Omental fat pad (tissue), 4 donors: ENCODE data around the gene PKMYT1. TPM values are rescaled to one million over a fixed set of nuclear protein-coding genes. Genes with fewer than 3 reads are reported as not detected.

Source experiments
- ATAC-seq: fragments of 150-250 bp; one replicate; pipeline ENCODE4 v1.9.1; 2016; ENCODE audit warnings: mild to moderate bottlenecking, moderate library complexity; ENCODE audit not compliant: low FRiP score
- DNase-seq: peaks from one replicate; pipeline ENCODE4 v3.0.0-alpha.2; 2019; ENCODE audit warnings: low spot score
- total RNA-seq, 4 donors: library from RNA; depleted of rRNA; stranded (reverse); fragments of >200 nt; gene quantifications; one replicate each; pipeline ENCODE4 v1.1.0, GENCODE V29; 2016
- TF ChIP-seq, protein P1 (sequence below), 3 donors: fragments of 450-650 bp; IDR thresholded peaks; one replicate each; pipeline ENCODE4 v1.5.1; 2016 to 2017; ENCODE audit warnings: antibody characterized with exemption in 3 of 3, mild to moderate bottlenecking in 3 of 3, moderate library complexity in 2 of 3

Gene PKMYT1
- total RNA-seq, 4 donors from 2014 or later = 0.25 to 1.7 (median 0.79) TPM; not detected in 1

GRCh38 chr16:3017344-3017743 lies 37.1 kb upstream of the PKMYT1 start:
- DNase-seq = no peak
- TF ChIP-seq, protein P1, sequence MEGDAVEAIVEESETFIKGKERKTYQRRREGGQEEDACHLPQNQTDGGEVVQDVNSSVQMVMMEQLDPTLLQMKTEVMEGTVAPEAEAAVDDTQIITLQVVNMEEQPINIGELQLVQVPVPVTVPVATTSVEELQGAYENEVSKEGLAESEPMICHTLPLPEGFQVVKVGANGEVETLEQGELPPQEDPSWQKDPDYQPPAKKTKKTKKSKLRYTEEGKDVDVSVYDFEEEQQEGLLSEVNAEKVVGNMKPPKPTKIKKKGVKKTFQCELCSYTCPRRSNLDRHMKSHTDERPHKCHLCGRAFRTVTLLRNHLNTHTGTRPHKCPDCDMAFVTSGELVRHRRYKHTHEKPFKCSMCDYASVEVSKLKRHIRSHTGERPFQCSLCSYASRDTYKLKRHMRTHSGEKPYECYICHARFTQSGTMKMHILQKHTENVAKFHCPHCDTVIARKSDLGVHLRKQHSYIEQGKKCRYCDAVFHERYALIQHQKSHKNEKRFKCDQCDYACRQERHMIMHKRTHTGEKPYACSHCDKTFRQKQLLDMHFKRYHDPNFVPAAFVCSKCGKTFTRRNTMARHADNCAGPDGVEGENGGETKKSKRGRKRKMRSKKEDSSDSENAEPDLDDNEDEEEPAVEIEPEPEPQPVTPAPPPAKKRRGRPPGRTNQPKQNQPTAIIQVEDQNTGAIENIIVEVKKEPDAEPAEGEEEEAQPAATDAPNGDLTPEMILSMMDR (IDR thresholded peaks at IDR 0.05) = no peak

GRCh38 chr16:3015865-3016521 lies 35.7 kb upstream of the PKMYT1 start:
- TF ChIP-seq, protein P1 (IDR thresholded peaks at IDR 0.05) = no peak
- no peak for DNase-seq
- ATAC-seq = no peak

More at GRCh38 chr16:3017344-3017743, 37.1 kb upstream of the PKMYT1 start:
- no peak for ATAC-seq

DNA sequence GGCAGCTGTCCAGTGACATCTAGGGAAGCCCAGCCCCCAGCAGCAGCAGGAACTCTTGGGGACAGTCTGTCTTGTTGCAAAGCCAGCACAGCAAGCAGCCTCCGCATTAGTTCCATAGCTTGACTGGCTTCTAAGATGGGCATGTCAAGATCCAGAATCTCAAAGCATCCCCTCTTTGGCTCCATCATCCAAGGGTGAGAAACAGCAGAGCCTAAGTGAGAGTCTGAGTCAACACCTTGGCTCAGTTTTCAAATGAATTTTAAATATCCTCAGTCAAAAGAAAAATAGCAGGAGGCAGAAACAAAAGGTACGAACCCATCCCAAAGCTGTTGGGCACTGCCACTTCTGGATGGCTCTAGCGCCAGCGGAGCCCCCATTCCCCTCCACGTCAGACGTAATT lies 34.7 kb upstream of the PKMYT1 start:
- no peak for ATAC-seq
- DNase-seq = no peak

DNA sequence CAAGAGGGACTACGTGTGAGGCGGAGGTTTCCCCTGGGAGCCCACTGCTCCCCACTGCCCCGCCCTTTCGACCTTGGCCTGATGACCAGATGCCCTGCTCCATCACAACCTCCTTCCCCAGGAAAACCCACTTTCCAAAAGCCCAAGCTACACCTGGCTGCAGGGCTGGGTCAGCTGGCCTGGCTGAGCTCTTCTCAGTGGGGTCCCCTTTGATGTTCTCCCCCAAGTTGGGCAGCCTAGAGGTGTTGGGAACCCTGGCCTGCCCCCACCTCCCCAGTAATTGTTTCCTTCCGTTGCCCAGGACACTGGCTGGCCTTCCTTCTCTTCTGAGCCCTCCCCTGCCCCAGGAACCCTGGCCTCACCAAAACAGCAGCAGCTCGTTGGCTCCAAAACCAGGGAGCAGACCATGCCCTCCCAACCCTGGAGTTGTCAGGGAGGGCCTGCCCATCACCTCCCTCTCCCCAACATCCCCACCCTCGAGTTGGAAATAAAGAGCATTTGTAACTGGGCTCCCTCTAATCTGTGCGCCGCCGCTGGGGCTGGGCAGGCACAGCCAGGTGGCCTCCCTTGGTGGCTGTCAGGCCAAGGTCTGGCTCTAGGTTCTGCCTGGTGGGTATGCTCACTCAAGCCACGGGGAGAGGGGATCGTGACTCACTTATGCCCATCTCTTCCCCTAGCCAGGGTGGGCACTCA lies 33.9 kb upstream of the PKMYT1 start:
- ATAC-seq = no peak
- no peak for DNase-seq
- TF ChIP-seq, protein P1 (IDR thresholded peaks at IDR 0.05) = no peak

More for the DNA sequence above, 34.7 kb upstream of the PKMYT1 start:
- TF ChIP-seq, protein P1 (IDR thresholded peaks at IDR 0.05) = no peak

- ATAC-seq (no peak), DNase-seq (no peak)
- TF ChIP-seq, protein P1 (IDR thresholded peaks at IDR 0.05) = no peak
Observed at GRCh38 chr16:3013491-3013951, 33.3 kb upstream of the PKMYT1 start.

DNA sequence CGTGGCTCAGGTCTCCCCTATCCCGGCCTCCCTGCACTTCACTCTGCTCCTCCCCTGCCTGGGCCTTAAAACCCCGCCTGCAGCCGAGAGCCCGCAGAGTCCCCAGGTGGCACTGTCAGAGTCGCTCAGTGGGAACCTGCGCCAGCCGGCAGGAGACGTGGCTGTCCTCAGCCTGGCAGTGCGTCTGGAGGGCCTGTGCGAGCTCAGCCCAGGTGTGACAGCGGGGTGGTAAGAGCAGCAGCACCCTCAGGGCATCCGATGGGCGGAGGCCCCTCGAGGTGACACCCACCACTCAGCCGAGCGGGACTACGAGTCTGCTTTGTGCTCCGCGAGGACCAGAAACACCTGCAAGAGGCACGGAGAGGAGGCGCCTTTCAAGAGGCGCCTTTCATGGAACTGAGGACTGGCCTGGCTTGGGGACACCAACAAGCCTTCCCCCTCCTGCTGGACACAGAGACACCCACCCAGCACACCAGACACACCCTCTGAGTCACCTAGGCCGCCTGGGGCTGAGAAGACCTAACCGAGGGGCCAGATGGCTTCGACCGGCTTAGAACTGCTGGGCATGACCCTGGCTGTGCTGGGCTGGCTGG lies 32.7 kb upstream of the PKMYT1 start, which contains the start of gene CLDN9:
TSS of gene CLDN9 (plus strand) at position 96 of the 593 bp plus-strand sequence. CDS start at position 536, 440 bp downstream.
- DNase-seq (no peak), ATAC-seq (no peak)
- TF ChIP-seq, protein P1 (IDR thresholded peaks at IDR 0.05) = no peak
